Fibroblast of pulmonary artery (primary cell): Measurements from ENCODE around the gene ADPRHL1.

Experiments used
- DNase-seq: peaks from one replicate; pipeline ENCODE4 v3.0.0-alpha.2; 2010; ENCODE audit warnings: low read depth
- H3K4me3 ChIP-seq: replicated peaks from 2 replicates; pipeline ENCODE4 v1.5.1; 2011; ENCODE audit warnings: low read depth, mild to moderate bottlenecking, control low read depth, low read length, moderate library complexity
- CTCF ChIP-seq: IDR thresholded peaks from 2 replicates; pipeline ENCODE4 v1.5.1; 2011; ENCODE audit warnings: mild to moderate bottlenecking, control low read depth, low read length, inconsistent platforms; ENCODE audit errors: missing control alignments

The ADPRHL1 gene

GRCh38 chr13:113432506-113433270 lies 20.6 kb downstream of the ADPRHL1 start:
- TF ChIP-seq CTCF = no peak
- DNase-seq = no peak
- no peak overlapping the region for H3K4me3 ChIP-seq

GRCh38 chr13:113431171-113431570 lies 22.1 kb downstream of the ADPRHL1 start:
- no peak for TF ChIP-seq CTCF
- no peak overlapping the region for H3K4me3 ChIP-seq
- DNase-seq = no peak

GRCh38 chr13:113430378-113431110 lies 22.7 kb downstream of the ADPRHL1 start:
- H3K4me3 ChIP-seq = no peak overlapping the region
- DNase-seq = no peak
- TF ChIP-seq CTCF = no peak

GRCh38 chr13:113429608-113429985 lies 23.7 kb downstream of the ADPRHL1 start:
- H3K4me3 ChIP-seq = no peak overlapping the region
- TF ChIP-seq CTCF = no peak
- DNase-seq = no peak

GRCh38 chr13:113428871-113429607 lies 24.2 kb downstream of the ADPRHL1 start:
- no peak overlapping the region for H3K4me3 ChIP-seq
- TF ChIP-seq CTCF = no peak
- no peak for DNase-seq

- no peak for DNase-seq
- no peak overlapping the region for H3K4me3 ChIP-seq
- no peak for TF ChIP-seq CTCF
Observed at GRCh38 chr13:113428469-113428865, 24.8 kb downstream of the ADPRHL1 start.
